H1 (cell line): ENCODE data around the gene CCDC60. TPM values are rescaled to one million over a fixed set of nuclear protein-coding genes. Genes with fewer than 3 reads are reported as not detected.

ENCODE experiments used
- CTCF ChIA-PET: fragments of 300-600 bp; sonication (Branson Sonifier 250); formaldehyde crosslinking; loops from one replicate; lab custom pipeline; 2021; ENCODE audit not compliant: partially characterized antibody; lab: Charles Lee
- POLR2A ChIA-PET: fragments of 300-600 bp; sonication (Branson Sonifier 250); formaldehyde crosslinking; loops from one replicate; lab custom pipeline; 2021; ENCODE audit warnings: inconsistent platforms; ENCODE audit not compliant: partially characterized antibody; lab: Charles Lee
- DNase-seq, 2 experiments: peaks; one replicate each; pipeline versions ENCODE4 v3.0.0 to v3.0.0-alpha.2; 2010 to 2022; ENCODE audit warnings: low spot score in 2 of 2, low read depth in 1 of 2, mixed read lengths in 1 of 2
- FAIRE-seq: peaks from 2 replicates; lab custom pipeline; 2011; peaks lifted over from hg19 to GRCh38; lab: Jason Lieb, UNC
- H2AFZ ChIP-seq: 2 replicates; pipeline ENCODE4 v1.8.1; 2012; ENCODE audit warnings: low read length, inconsistent platforms
- H2AK5ac ChIP-seq: 2 replicates; pipeline ENCODE4 v1.6.1; 2013; ENCODE audit warnings: low read depth, low read length
- H2BK120ac ChIP-seq: replicated peaks from 2 replicates; pipeline ENCODE3; 2013; ENCODE audit warnings: low read depth, low read length, inconsistent platforms
- H2BK12ac ChIP-seq: 2 replicates; pipeline ENCODE4 v1.6.1; 2013; ENCODE audit warnings: low read depth, low read length
- H2BK15ac ChIP-seq: 2 replicates; pipeline ENCODE4 v1.6.1; 2013; ENCODE audit warnings: low read length
- H2BK20ac ChIP-seq: 2 replicates; pipeline ENCODE4 v1.6.1; 2013; ENCODE audit warnings: low read length
- H2BK5ac ChIP-seq: 2 replicates; pipeline ENCODE4 v1.6.1; 2013; ENCODE audit warnings: low read depth, low read length
- H3K14ac ChIP-seq: 2 replicates; pipeline ENCODE4 v1.6.1; 2013; ENCODE audit warnings: inconsistent platforms; ENCODE audit not compliant: insufficient read length
- H3K18ac ChIP-seq: 2 replicates; pipeline ENCODE4 v1.6.1; 2013; ENCODE audit warnings: low read length; ENCODE audit errors: extremely low read depth
- H3K23ac ChIP-seq: 2 replicates; pipeline ENCODE4 v1.6.1; 2013; ENCODE audit warnings: inconsistent platforms; ENCODE audit not compliant: insufficient read length
- H3K23me2 ChIP-seq: 2 replicates; pipeline ENCODE4 v1.6.1; 2013; ENCODE audit warnings: low read depth, low read length
- H3K27ac ChIP-seq: 2 replicates; pipeline ENCODE4 v1.6.1; 2011; ENCODE audit warnings: low read depth, low read length, inconsistent platforms
- H3K27me3 ChIP-seq, 4 experiments: replicated peaks in 1 of 4; 1 replicate in 1 of 4; 2 replicates in 3 of 4; pipeline versions ENCODE4 v1.6.1 to v1.8.1; 2011 to 2013; ENCODE audit warnings: low read length in 3 of 4, mild to moderate bottlenecking in 3 of 4, inconsistent platforms in 2 of 4, mixed read lengths in 2 of 4, moderate library complexity in 1 of 4; ENCODE audit not compliant: control insufficient read depth in 3 of 4, insufficient read depth in 3 of 4; ENCODE audit errors: extremely low read depth in 1 of 4
- H3K36me3 ChIP-seq, 4 experiments: 2 replicates each; pipeline versions ENCODE4 v1.6.1 to v1.8.1; 2011 to 2013; ENCODE audit warnings: mild to moderate bottlenecking in 4 of 4, low read length in 3 of 4, moderate library complexity in 2 of 4, control low read depth in 1 of 4, inconsistent platforms in 1 of 4; ENCODE audit not compliant: insufficient read depth in 4 of 4, control insufficient read depth in 2 of 4
- H3K4ac ChIP-seq: replicated peaks from 2 replicates; pipeline ENCODE3; 2013; ENCODE audit warnings: low read length, low read depth, mixed read lengths, inconsistent platforms; ENCODE audit not compliant: insufficient read length
- H3K4me1 ChIP-seq, 4 experiments: replicated peaks in 1 of 4; 1 replicate in 1 of 4; 2 replicates in 3 of 4; pipeline versions ENCODE4 v1.6.1 to v1.8.1; 2011 to 2013; ENCODE audit warnings: low read length in 3 of 4, inconsistent platforms in 2 of 4, mixed read lengths in 1 of 4; ENCODE audit not compliant: insufficient read depth in 4 of 4, control insufficient read depth in 3 of 4
- H3K4me2 ChIP-seq, 2 experiments: 2 replicates each; pipeline versions ENCODE4 v1.6.1 to v1.8.1; 2011 to 2013; ENCODE audit warnings: low read depth in 2 of 2, low read length in 2 of 2, control low read depth in 1 of 2, inconsistent platforms in 1 of 2, mild to moderate bottlenecking in 1 of 2; ENCODE audit not compliant: insufficient read depth in 1 of 2
- H3K4me3 ChIP-seq, 4 experiments: fragments of 200-600, 300-600 bp in 1 of 4; sonication (generic), shearing (Covaris generic), sonication (Bioruptor Twin) in 1 of 4; 2 replicates each; pipeline versions ENCODE4 v1.5.1 to v1.8.1; 2011 to 2016; ENCODE audit warnings: low read length in 4 of 4, low read depth in 3 of 4, control low read depth in 2 of 4, inconsistent platforms in 2 of 4, mild to moderate bottlenecking in 2 of 4, mixed read lengths in 1 of 4, moderate library complexity in 1 of 4; ENCODE audit not compliant: insufficient read depth in 2 of 4; ENCODE audit errors: extremely low read depth in 1 of 4
- H3K56ac ChIP-seq: replicated peaks from 2 replicates; pipeline ENCODE3; 2013; ENCODE audit warnings: low read depth, mild to moderate bottlenecking, mixed read lengths, low read length, inconsistent platforms; ENCODE audit not compliant: insufficient read length
- H3K79me1 ChIP-seq: 2 replicates; pipeline ENCODE4 v1.6.1; 2013; ENCODE audit warnings: low read depth, low read length, control low read depth
- H3K79me2 ChIP-seq, 2 experiments: 2 replicates each; pipeline versions ENCODE4 v1.6.1 to v1.8.1; 2012 to 2013; ENCODE audit warnings: low read length in 2 of 2, mild to moderate bottlenecking in 2 of 2, inconsistent platforms in 1 of 2; ENCODE audit not compliant: insufficient read depth in 2 of 2, control insufficient read depth in 1 of 2
- H3K9ac ChIP-seq, 4 experiments: replicated peaks in 1 of 4; 1 replicate in 1 of 4; 2 replicates in 3 of 4; pipeline versions ENCODE4 v1.6.1 to v1.8.1; 2011 to 2013; ENCODE audit warnings: low read depth in 3 of 4, low read length in 3 of 4, control low read depth in 2 of 4, mild to moderate bottlenecking in 2 of 4, moderate library complexity in 2 of 4, inconsistent platforms in 1 of 4; ENCODE audit errors: extremely low read depth in 1 of 4
- H3K9me3 ChIP-seq, 2 experiments: 2 replicates each; pipeline versions ENCODE4 v1.6.1 to v1.8.1; 2012 to 2013; ENCODE audit warnings: mild to moderate bottlenecking in 2 of 2, moderate library complexity in 2 of 2, control low read depth in 1 of 2, inconsistent platforms in 1 of 2, low read depth in 1 of 2, low read length in 1 of 2, mixed read lengths in 1 of 2; ENCODE audit not compliant: insufficient read depth in 2 of 2
- H4K20me1 ChIP-seq, 2 experiments: replicated peaks in 1 of 2; 2 replicates each; pipeline versions ENCODE3 to v1.8.1; 2011 to 2013; ENCODE audit warnings: inconsistent platforms in 2 of 2, low read length in 2 of 2, mild to moderate bottlenecking in 1 of 2; ENCODE audit not compliant: insufficient read depth in 2 of 2, control insufficient read depth in 1 of 2
- H4K5ac ChIP-seq: 2 replicates; pipeline ENCODE4 v1.6.1; 2013; ENCODE audit warnings: low read length, low read depth, mixed read lengths, inconsistent platforms; ENCODE audit not compliant: insufficient read length
- H4K8ac ChIP-seq: 2 replicates; pipeline ENCODE4 v1.8.0; 2013; ENCODE audit warnings: mild to moderate bottlenecking, moderate library complexity, low read length, inconsistent platforms; ENCODE audit not compliant: insufficient read depth; ENCODE audit errors: extremely low read depth
- H4K91ac ChIP-seq: replicated peaks from 2 replicates; pipeline ENCODE3; 2013; ENCODE audit warnings: low read length, mixed read lengths, inconsistent platforms; ENCODE audit not compliant: insufficient read length
- BACH1 ChIP-seq: IDR thresholded peaks from 2 replicates; pipeline ENCODE4 v1.6.1; 2012; ENCODE audit warnings: low read length, improper control_type of control experiment
- EZH2 ChIP-seq: fragments of 200-600 bp; sonication (generic); IDR thresholded peaks from 2 replicates; pipeline ENCODE4 v1.7.1; 2012; ENCODE audit warnings: low read depth, mild to moderate bottlenecking, moderate library complexity, low read length, inconsistent platforms; ENCODE audit not compliant: severe bottlenecking
- MAFK ChIP-seq: IDR thresholded peaks from 2 replicates; pipeline ENCODE4 v1.6.1; 2012; ENCODE audit warnings: low read depth, mild to moderate bottlenecking, improper control_type of control experiment, low read length
- WGBS, 2 experiments: shearing (Covaris generic) in 1 of 2; methylation state at CpG; one replicate each; pipeline versions ENCODE4 v1.1.6 to v1.1.7; 2013 to 2015; ENCODE audit warnings: low lambda C conversion rate in 2 of 2, mixed read lengths in 2 of 2, inconsistent platforms in 1 of 2, low coverage in 1 of 2, missing lambda C conversion rate in 1 of 2; ENCODE audit not compliant: insufficient replicate concordance in 2 of 2, insufficient coverage in 1 of 2, insufficient read length in 1 of 2; ENCODE audit errors: extremely low coverage in 1 of 2, missing lambda C conversion rate in 1 of 2; 5-methylcytosine and 5-hydroxymethylcytosine counted together
- polyA plus RNA-seq, 7 experiments: library from polyadenylated mRNA; depleted of rRNA in 3 of 7; stranded (reverse) in 5 of 7; unstranded in 2 of 7; fragments of >200 nt in 5 of 7; fragments of 200-250 nt in 2 of 7; gene quantifications; 1 replicate in 5 of 7; 2 replicates in 1 of 7; 4 replicates in 1 of 7; pipeline versions ENCODE4 v1.2.1 to v1.2.3, GENCODE V29; 2011 to 2013; ENCODE audit warnings: missing spikeins in 2 of 7, mixed read lengths in 2 of 7
- total RNA-seq: library from RNA; stranded (reverse); fragmentation: NEBNext Ultra II Directional; extraction: Animal tissue kit (Norgen Biotek cat#: 25700); gene quantifications from 2 replicates; pipeline ENCODE4 v1.2.1, GENCODE V29; 2021

CCDC60 gene
- total and polyA plus RNA-seq, 2 of the 8 experiments (the other 6 are each of a cell fraction or from before 2014, with no cell fraction given), result 0.05 TPM; not detected in 1

DNA sequence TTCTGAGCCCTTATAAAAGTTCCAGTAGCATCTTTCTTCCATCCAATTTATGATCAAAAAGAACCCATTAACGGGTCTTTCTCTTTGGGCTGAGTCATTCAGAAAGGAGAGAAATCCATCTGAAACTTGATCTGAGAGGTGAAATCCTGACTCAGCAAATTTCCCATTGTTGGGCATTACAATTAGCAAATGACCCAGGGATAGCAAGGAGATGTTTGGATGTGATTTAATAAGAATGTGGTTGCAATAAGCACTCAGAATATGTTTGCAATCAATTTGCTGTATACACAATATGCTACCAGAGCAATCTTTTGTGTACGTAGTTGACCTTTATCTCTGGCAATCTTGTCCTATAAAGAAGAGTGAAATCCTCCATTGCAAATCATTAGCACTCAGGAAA lies 122.7 kb downstream of the CCDC60 start:
- Histone ChIP-seq H3K27ac (no peak overlapping the region), H3K56ac (no peak overlapping the region), H4K20me1 (no peaks in the 10 kb centered on the region), H2BK20ac (no peak overlapping the region), H3K4me1 (peaks cover 0 to 6% (median 0%) of the 10 kb centered on the region in 4 experiments; a peak in 1 of 7 replicates), H3K4me3 (no peak overlapping the region), H2AFZ (no peak overlapping the region), H3K23ac (no peak overlapping the region), H3K9ac (no peak overlapping the region), H4K8ac (no peak overlapping the region), H3K14ac (no peak overlapping the region), H3K36me3 (no peaks in the 10 kb centered on the region), H3K79me1 (no peaks in the 10 kb centered on the region), H3K4me2 (peak overlapping the region in 1 of 2 experiments; percentile 11; a peak in 1 of 4 replicates), H2BK15ac (no peak overlapping the region), H3K4ac (no peak overlapping the region), H3K79me2 (no peaks in the 10 kb centered on the region), H3K18ac (no peak overlapping the region), H4K5ac (no peak overlapping the region), H4K91ac (no peak overlapping the region), H2AK5ac (no peak overlapping the region), H2BK5ac (no peak overlapping the region), H3K9me3 (0 out of 4 replicates have a peak, but pooled peaks cover 0 to 2% of the 10 kb centered on the region in 2 experiments), H2BK12ac (no peak overlapping the region), H3K27me3 (peaks cover 0 to 2% (median 0%) of the 10 kb centered on the region in 4 experiments; a peak in 1 of 7 replicates), H3K23me2 (no peaks in the 10 kb centered on the region; the same call in 1 of the 2 replicates), H2BK120ac (no peak overlapping the region)
- WGBS, 2 experiments, result 83% methylated on average over 2 of the region's 2 CpGs; no CpG with 5 or more reads in 1 of the 2 experiments
- ChIA-PET POLR2A (interaction anchor here (0.7 to 1.8 kb wide), 3 partner anchors 9 to 138 kb away, joined by 3 to 6 read pairs (median 3); no protein-coding TSS in a partner anchor), CTCF (interaction anchor here (7.7 kb wide), 1 partner anchor 13 kb away, joined by 47 read pairs; no protein-coding TSS in a partner anchor)
- DNase-seq, result no peak
- TF ChIP-seq EZH2, result no peak
- peak; percentile 100 for TF ChIP-seq MAFK
- peak; percentile 99 for TF ChIP-seq BACH1
- FAIRE-seq, result peak; percentile 65
